ENCODE measurements around the gene INPP1. TPM values are rescaled to one million over a fixed set of nuclear protein-coding genes. Genes with fewer than 3 reads are reported as not detected.

The INPP1 gene
- total RNA-seq, 1 experiment from 2014 or later: 4.3 TPM

GRCh38 chr2:190402986-190403603, 59.7 kb downstream of the INPP1 start:
- Histone ChIP-seq H3K9ac (ENCODE audit: extremely low read depth, insufficient read length, low read length) (no peak overlapping the region), H3K79me1 (ENCODE audit: insufficient read depth, low read depth, low read length, poor library complexity, severe bottlenecking) (no peaks in the 10 kb centered on the region), H2AFZ (ENCODE audit: low read length) (no peak overlapping the region), H4K5ac (ENCODE audit: insufficient read length, low read depth, low read length) (no peak overlapping the region), H3K14ac (ENCODE audit: insufficient read depth, low read length) (no peak overlapping the region), H4K8ac (replicated peaks; ENCODE audit: insufficient read length, low read depth, low read length) (no peak overlapping the region), H3K4me2 (ENCODE audit: insufficient read depth, insufficient read length, low read length) (no peak overlapping the region), H3T11ph (ENCODE audit: low read length) (no peak overlapping the region), H3K79me2 (ENCODE audit: insufficient read depth, low read length) (no peaks in the 10 kb centered on the region), H2AK5ac (ENCODE audit: insufficient read length, low read length) (no peak overlapping the region), H4K20me1 (ENCODE audit: control insufficient read depth, insufficient read depth, insufficient read length) (no peaks in the 10 kb centered on the region), H3K27me3 (ENCODE audit: insufficient read depth, low read length) (no peaks in the 10 kb centered on the region; the same call in 1 of the 2 replicates), H2BK15ac (ENCODE audit: low read depth, low read length) (no peak overlapping the region), H2BK5ac (ENCODE audit: insufficient read length, low read length) (no peak overlapping the region), H2BK12ac (ENCODE audit: insufficient read length, low read depth, low read length) (no peak overlapping the region), H2BK120ac (ENCODE audit: low read depth, low read length, poor library complexity, severe bottlenecking) (no peak overlapping the region), H3K4me1 (ENCODE audit: insufficient read depth, low read length) (no peaks in the 10 kb centered on the region), H2BK20ac (ENCODE audit: low read depth, low read length, poor library complexity, severe bottlenecking) (no peak overlapping the region), H3K27ac (ENCODE audit: insufficient read length, low read depth, low read length) (no peak overlapping the region), H3K56ac (ENCODE audit: insufficient read length, low read depth, low read length) (no peak overlapping the region), H3K9me3 (ENCODE audit: control insufficient read depth, low read depth, low read length) (no peaks in the 10 kb centered on the region), H3K18ac (ENCODE audit: insufficient read length, low read depth, low read length) (no peak overlapping the region), H3K23me2 (ENCODE audit: insufficient read length, low read depth, low read length, poor library complexity, severe bottlenecking) (peaks cover 8% of the 10 kb centered on the region), H3K4ac (ENCODE audit: low read depth, low read length) (no peak overlapping the region), H4K91ac (ENCODE audit: insufficient read length, low read depth, low read length) (no peak overlapping the region), H3K23ac (ENCODE audit: insufficient read length, low read depth, low read length) (no peak overlapping the region)
- no peak for TF ChIP-seq CTCF (conservative IDR thresholded peaks at IDR 0.05)
- H3K27ac Mint-ChIP-seq: no peak overlapping the region
- no peaks in the 10 kb centered on the region for H3K9me3 Mint-ChIP-seq
- H3K36me3 Mint-ChIP-seq (ENCODE audit: insufficient read depth in 1 of 3, low read depth in 3 of 3): no peaks in the 10 kb centered on the region
- peaks cover 5 to 6% of the 10 kb centered on the region in 2 experiments for H3K4me1 Mint-ChIP-seq
- WGBS (ENCODE audit: extremely low coverage, insufficient read length, low lambda C conversion rate): no CpG with 5 or more reads among the region's 5 CpGs
- no peak overlapping the region for H3K4me3 Mint-ChIP-seq
- DNase-seq: no peak
- no peaks in the 10 kb centered on the region; the same call in 1 of the 2 replicates for H3K27me3 Mint-ChIP-seq (ENCODE audit: low read depth)

Data from H9 (cell line).